T1000 (cell line): ENCODE measurements around the gene SLC38A1.
"Not testable (repeated sequence)": the region's sequence is repeated elsewhere in the genome, so short reads cannot be mapped to it uniquely, and the experiment has no call there.

ENCODE experiments used
- DNase-seq: peaks from one replicate; lab custom pipeline; 2025; ENCODE audit warnings: mixed read lengths; lab: John Stamatoyannopoulos, UW

The SLC38A1 gene

GRCh38 chr12:46207644-46208043 is 61.2 kb downstream of the SLC38A1 start:
- DNase-seq, result no peak

GRCh38 chr12:46206471-46206870 is 62.4 kb downstream of the SLC38A1 start:
- no peak for DNase-seq

- no peak for DNase-seq
Measured at GRCh38 chr12:46205294-46205693, 63.5 kb downstream of the SLC38A1 start.

DNA sequence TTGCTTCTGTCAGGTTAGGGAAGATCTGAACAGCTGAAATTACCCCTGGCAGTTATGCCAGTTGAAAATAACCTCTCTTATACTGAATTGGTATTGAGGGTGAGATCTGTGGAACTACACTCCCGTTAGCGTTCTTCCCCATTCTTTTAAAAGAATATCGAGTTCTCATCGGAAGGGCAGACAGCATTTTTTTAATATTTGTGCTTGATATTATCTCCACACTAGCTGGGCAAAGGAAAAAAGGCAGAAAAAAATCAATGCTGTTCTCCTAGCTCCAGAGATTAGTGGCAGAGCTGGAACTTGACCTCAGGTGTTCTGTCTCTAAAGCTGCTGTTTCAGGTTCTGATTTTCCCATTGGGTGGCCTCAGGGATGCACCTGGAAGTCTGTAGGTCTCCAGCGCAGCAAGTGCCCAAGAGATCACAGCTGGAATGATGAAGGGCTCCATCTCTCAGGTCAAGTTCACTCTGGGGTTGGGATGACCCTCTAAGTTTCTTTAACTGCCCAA is 67.5 kb downstream of the SLC38A1 start:
- DNase-seq, result no peak

- DNase-seq, result no peak
Measured at GRCh38 chr12:46200551-46200950, 68.3 kb downstream of the SLC38A1 start.

DNA sequence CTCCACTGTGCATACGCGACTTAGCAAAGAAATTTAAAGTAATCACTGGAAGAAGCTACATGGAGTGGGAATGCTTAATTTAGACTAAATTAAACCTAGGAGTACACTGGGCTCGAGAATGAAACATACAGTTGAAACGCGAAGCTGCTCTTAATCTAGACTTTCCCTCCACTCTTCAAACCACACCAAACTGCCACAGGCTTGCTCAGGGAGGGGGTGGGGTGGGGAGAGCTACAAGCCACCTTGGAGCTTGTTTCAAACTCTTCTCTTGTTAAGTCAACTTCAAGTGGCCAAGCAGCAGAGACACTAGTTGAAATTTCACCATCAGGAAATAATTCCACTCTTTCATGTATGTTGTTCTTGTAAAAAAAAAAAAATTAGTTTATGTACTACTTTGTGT is 69.9 kb downstream of the SLC38A1 start:
- DNase-seq, result no peak

DNA sequence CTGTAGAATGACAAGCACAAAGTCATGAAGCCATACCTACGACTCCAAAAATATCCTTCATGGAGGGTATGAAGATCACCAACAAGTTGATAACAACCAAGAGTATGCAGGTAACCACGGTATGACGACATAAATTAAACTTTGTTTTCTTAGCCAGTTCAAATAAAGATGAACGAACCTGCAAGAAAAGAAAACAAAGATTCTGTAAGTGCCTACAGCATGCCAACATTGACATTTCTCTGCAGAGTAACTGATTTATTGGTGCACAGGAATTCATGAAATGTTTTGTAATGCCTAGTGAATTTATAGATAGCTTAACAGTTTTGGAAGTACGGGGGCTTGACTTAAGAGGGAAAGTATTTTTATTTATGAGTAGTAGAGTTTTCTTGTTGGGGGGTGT is 71.0 kb downstream of the SLC38A1 start:
- DNase-seq, result no peak

GRCh38 chr12:46190533-46190932 is 78.3 kb downstream of the SLC38A1 start:
- not testable (repeated sequence) for DNase-seq

- no peak for DNase-seq
Measured at GRCh38 chr12:46188170-46188569, 80.7 kb downstream of the SLC38A1 start.

- no peak for DNase-seq
Measured at GRCh38 chr12:46187023-46187422, 81.8 kb downstream of the SLC38A1 start.

GRCh38 chr12:46186088-46186487 is 82.8 kb downstream of the SLC38A1 start:
- no peak for DNase-seq

GRCh38 chr12:46185686-46186085 is 83.2 kb downstream of the SLC38A1 start:
- DNase-seq, result no peak

GRCh38 chr12:46184798-46185595 is 83.8 kb downstream of the SLC38A1 start:
- DNase-seq, result no peak

DNA sequence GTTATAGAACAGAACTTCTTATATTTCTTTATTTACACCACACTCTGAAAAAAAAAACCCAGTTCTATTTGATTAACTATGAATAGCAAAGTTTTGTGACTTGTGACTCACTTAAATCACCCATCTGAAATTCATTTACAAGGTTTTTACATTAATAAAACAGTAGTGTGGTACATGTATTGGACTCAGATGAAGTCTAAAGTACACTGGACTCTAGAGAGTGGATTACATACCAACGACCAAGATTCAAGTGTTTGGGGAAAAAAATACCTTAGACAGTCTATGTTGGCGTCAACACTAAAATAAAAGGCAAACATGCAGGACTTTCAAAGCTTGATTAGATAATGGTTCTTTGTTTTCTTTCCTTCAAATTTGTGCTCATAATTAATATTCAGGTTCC is 85.7 kb downstream of the SLC38A1 start:
- DNase-seq, result no peak

- DNase-seq, result no peak
Measured at GRCh38 chr12:46181465-46181864, 87.4 kb downstream of the SLC38A1 start.

- no peak for DNase-seq
Measured at GRCh38 chr12:46179693-46180452, 89.0 kb downstream of the SLC38A1 start.

DNA sequence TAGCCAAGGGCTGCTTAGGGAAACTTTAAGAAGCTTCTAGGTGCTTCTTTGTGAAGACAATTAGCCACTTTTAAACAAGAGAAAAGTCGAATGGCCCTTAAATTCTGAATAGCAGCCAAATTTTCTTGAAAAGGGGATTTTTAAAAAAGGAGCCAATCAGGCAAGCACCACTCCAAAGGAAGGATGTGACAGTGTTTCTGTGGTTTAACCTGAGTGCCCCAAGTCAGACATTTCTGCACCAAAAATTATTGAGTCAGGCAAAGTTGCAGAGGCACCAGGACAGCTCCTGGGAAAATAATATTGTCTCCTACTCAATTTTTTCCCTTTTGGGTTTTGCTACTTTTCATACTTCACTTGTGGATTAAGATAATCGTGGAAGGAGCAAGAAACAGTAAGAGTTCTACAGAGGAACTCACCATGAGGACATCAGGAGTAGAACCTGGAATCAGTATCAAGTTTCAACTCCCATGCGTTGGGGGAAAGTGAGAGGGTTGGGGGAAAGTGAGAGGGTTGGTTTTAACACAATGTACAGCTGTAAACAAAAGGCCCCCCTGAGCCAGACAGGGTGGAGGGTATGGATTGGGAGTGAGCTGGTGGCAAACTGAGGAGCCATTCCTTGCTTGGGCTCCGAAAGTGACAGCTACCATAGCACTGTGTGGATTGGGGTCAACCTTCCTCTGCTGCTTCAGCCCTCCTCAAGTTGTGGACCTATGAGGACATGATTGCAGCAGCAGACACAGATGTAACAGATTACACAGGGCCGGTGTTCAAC is 90.8 kb downstream of the SLC38A1 start:
- no peak for DNase-seq

GRCh38 chr12:46177025-46177424 is 91.8 kb downstream of the SLC38A1 start:
- DNase-seq, result no peak

DNA sequence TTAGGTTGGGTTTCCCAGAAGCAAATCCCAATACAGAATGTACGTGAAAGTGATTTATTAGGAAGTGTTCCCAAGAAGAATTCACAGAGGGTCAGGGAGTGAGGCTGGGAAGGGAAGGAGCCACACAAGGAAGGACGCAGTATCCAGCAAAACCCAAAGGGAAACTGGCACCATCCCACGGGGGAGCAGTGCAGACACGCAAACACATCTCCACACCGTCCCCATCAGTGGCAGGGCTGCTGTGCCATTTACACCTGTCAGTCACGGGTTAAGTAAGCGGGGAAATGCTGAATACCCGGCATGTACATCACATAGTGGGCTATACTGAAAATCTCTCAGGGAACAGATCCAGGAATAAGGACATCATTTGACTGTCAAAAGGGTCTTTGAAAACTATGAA is 93.9 kb downstream of the SLC38A1 start:
- DNase-seq, result no peak

DNA sequence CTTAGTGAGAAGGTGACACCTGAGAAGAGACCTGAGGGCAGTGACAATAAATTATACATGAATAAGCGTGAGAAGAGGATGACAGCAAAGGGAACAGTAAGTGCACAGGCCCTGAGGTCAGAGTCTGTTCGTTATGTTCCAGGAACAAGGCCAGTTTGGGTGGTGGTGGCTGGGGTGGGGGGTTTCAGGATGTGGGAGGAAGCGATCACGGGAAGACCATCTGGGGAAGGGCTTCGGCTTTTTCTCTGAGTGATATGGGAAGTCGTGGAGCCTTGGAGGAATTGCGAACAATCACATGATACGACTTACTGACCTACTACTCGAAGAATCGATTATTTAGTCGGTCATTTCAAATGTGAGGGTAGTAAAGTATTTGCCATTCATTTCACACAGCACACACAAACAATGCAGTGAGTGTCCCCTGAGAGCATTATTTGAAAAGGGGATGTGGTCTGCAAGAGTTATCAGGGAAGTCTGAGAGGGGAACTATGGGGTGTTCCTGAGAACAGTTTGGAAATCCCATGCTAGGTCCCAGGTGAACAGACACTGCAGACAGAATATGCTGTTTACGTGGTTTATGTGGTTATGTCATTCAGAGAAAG is 94.7 kb downstream of the SLC38A1 start:
- DNase-seq, result no peak

DNA sequence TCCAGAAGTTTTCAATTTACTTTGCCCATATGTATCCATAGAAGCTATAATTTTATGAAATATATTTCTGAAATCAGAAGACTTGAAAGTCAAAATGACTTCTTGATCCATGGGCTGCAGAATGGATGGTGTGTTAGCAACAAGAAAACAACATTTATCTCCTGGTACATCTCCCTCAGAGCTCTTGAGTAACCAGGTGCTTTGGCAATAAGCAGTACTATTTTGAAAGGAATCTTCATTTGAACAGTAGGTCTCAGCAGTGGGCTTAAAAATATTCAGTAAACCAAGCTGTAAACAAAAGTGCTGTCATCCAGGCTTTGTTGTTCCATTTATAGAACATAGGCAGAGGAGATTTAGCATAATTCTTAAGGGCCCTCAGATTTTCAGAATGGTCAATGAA is 100.4 kb downstream of the SLC38A1 start:
- no peak for DNase-seq

DNA sequence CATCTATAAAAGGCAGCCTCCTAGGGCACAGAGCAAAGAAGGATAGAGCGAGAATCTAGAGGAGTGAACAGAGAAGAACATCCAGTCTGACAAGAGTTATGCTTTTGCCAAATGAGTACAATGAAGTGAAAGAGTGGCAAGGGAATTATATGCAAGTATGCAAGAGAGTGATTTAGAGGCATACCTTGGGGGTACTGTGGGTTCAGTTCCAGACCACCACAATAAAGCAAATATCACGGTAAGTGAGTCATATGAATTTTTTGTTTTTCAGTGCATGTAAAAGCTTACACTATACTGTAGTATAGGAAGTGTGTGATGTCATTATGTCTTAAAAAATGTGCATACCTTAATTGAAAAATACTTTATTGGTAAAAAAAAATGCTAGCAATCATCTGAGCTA is 101.4 kb downstream of the SLC38A1 start:
- no peak for DNase-seq
